Neuronal stem cell (in vitro differentiated cells): Measurements from ENCODE around the gene STH.
"Not testable (repeated sequence)": the region's sequence is repeated elsewhere in the genome, so short reads cannot be mapped to it uniquely, and the experiment has no call there.

ENCODE experiments used
- DNase-seq: peaks from one replicate; pipeline ENCODE4 v3.0.0-alpha.2; 2013; ENCODE audit warnings: low spot score
- H2AFZ ChIP-seq: one replicate; pipeline ENCODE4 v1.6.1; 2013; ENCODE audit warnings: mild to moderate bottlenecking, low read length, inconsistent platforms
- H2AK5ac ChIP-seq: 2 replicates; pipeline ENCODE4 v1.6.1; 2013; ENCODE audit warnings: low read depth, mild to moderate bottlenecking, inconsistent platforms, low read length, moderate library complexity, mixed read lengths
- H2BK120ac ChIP-seq: 2 replicates; pipeline ENCODE4 v1.6.1; 2013; ENCODE audit warnings: low read depth, mild to moderate bottlenecking, inconsistent platforms, low read length, moderate library complexity, mixed read lengths
- H2BK12ac ChIP-seq: one replicate; pipeline ENCODE4 v1.6.1; 2013; ENCODE audit warnings: low read length, inconsistent platforms
- H2BK15ac ChIP-seq: 2 replicates; pipeline ENCODE4 v1.6.1; 2013; ENCODE audit warnings: mild to moderate bottlenecking, low read length, inconsistent platforms, mixed read lengths
- H2BK5ac ChIP-seq: one replicate; pipeline ENCODE4 v1.6.1; 2013; ENCODE audit warnings: inconsistent platforms, mild to moderate bottlenecking, low read length, moderate library complexity
- H3K14ac ChIP-seq: one replicate; pipeline ENCODE4 v1.6.1; 2013; ENCODE audit warnings: low read length, inconsistent platforms
- H3K18ac ChIP-seq: 2 replicates; pipeline ENCODE4 v1.6.1; 2013; ENCODE audit warnings: low read length, inconsistent platforms
- H3K23ac ChIP-seq: 2 replicates; pipeline ENCODE4 v1.6.1; 2013; ENCODE audit warnings: low read depth, mild to moderate bottlenecking, mixed read lengths, low read length, inconsistent platforms; ENCODE audit not compliant: poor library complexity
- H3K27ac ChIP-seq: replicated peaks from 3 replicates; pipeline ENCODE4 v1.5.1; 2013; ENCODE audit warnings: low read length, inconsistent platforms
- H3K27me3 ChIP-seq, 3 experiments: 2 replicates each; pipeline ENCODE4 v1.6.1; 2013; ENCODE audit warnings: low read length in 3 of 3, mild to moderate bottlenecking in 2 of 3, inconsistent platforms in 1 of 3, low read depth in 1 of 3, mixed read lengths in 1 of 3, moderate library complexity in 1 of 3; ENCODE audit not compliant: control insufficient read depth in 3 of 3, insufficient read depth in 3 of 3
- H3K36me3 ChIP-seq, 2 donors: replicated peaks in 1 of 2; 2 replicates each; pipeline ENCODE4 v1.6.1; 2013; ENCODE audit warnings: low read length in 2 of 2; ENCODE audit not compliant: control insufficient read depth in 2 of 2, insufficient read depth in 2 of 2
- H3K4ac ChIP-seq: 2 replicates; pipeline ENCODE4 v1.6.1; 2013; ENCODE audit warnings: inconsistent platforms, mild to moderate bottlenecking, low read length, moderate library complexity
- H3K4me1 ChIP-seq, 2 donors: 1 replicate in 1 of 2; 2 replicates in 1 of 2; pipeline ENCODE4 v1.6.1; 2013; ENCODE audit warnings: low read length in 2 of 2, low read depth in 1 of 2; ENCODE audit not compliant: control insufficient read depth in 2 of 2, insufficient read depth in 1 of 2
- H3K4me2 ChIP-seq: one replicate; pipeline ENCODE4 v1.6.1; 2013; ENCODE audit warnings: mild to moderate bottlenecking, low read length, inconsistent platforms; ENCODE audit not compliant: insufficient read depth, poor library complexity, severe bottlenecking
- H3K4me3 ChIP-seq, 2 donors: 2 replicates each; pipeline ENCODE4 v1.5.1; 2013; ENCODE audit warnings: low read length in 2 of 2, mild to moderate bottlenecking in 2 of 2, inconsistent platforms in 1 of 2, moderate library complexity in 1 of 2
- H3K79me1 ChIP-seq: one replicate; pipeline ENCODE4 v1.6.1; 2013; ENCODE audit warnings: low read depth, mild to moderate bottlenecking, inconsistent platforms, low read length, moderate library complexity
- H3K9ac ChIP-seq: one replicate; pipeline ENCODE4 v1.6.1; 2013; ENCODE audit warnings: mild to moderate bottlenecking, low read depth, low read length, inconsistent platforms; ENCODE audit not compliant: poor library complexity
- H3K9me3 ChIP-seq, 2 donors: replicated peaks in 1 of 2; 2 replicates each; pipeline versions ENCODE3 to v1.6.1; 2013; ENCODE audit warnings: low read length in 2 of 2, mild to moderate bottlenecking in 2 of 2, inconsistent platforms in 1 of 2, low read depth in 1 of 2, mixed read lengths in 1 of 2, moderate library complexity in 1 of 2; ENCODE audit not compliant: control insufficient read depth in 2 of 2, insufficient read depth in 1 of 2
- H4K8ac ChIP-seq: one replicate; pipeline ENCODE4 v1.6.1; 2013; ENCODE audit warnings: low read depth, mild to moderate bottlenecking, inconsistent platforms, low read length, moderate library complexity
- H4K91ac ChIP-seq: one replicate; pipeline ENCODE4 v1.6.1; 2013; ENCODE audit warnings: low read length, low read depth, mild to moderate bottlenecking, inconsistent platforms; ENCODE audit not compliant: poor library complexity
- WGBS, 2 donors: extraction: QIAGEN DNeasy Blood & Tissue Kit; methylation state at CpG; one replicate each; pipeline ENCODE4 v1.1.7; 2013; ENCODE audit warnings: missing lambda C conversion rate in 2 of 2, mixed read lengths in 1 of 2; ENCODE audit not compliant: insufficient read length in 2 of 2, insufficient replicate concordance in 1 of 2; ENCODE audit errors: extremely low coverage in 2 of 2; 5-methylcytosine and 5-hydroxymethylcytosine counted together

The STH gene

GRCh38 chr17:45955326-45955725, 43.7 kb upstream of the STH start:
- Histone ChIP-seq H3K4me2 (no peak overlapping the region), H2AFZ (no peak overlapping the region), H2BK120ac (no peak overlapping the region), H4K91ac (no peak overlapping the region), H2BK15ac (no peak overlapping the region), H3K9me3 (no peaks in the 10 kb centered on the region), H3K27me3 (peaks cover 0 to 6% (median 0%) of the 10 kb centered on the region in 3 experiments), H3K4ac (no peak overlapping the region), H3K14ac (no peak overlapping the region), H2BK5ac (no peak overlapping the region), H3K27ac (no peak overlapping the region), H3K18ac (no peak overlapping the region), H3K36me3 (no peaks in the 10 kb centered on the region), H2AK5ac (no peak overlapping the region), H3K4me1 (peaks cover 0 to 3% of the 10 kb centered on the region in 2 donors), H2BK12ac (no peak overlapping the region), H3K79me1 (no peaks in the 10 kb centered on the region), H3K9ac (no peak overlapping the region), H3K4me3 (no peak overlapping the region), H4K8ac (no peak overlapping the region), H3K23ac (no peak overlapping the region)
- WGBS, 2 donors: no CpG with 5 or more reads among the region's 10 CpGs
- DNase-seq: no peak

DNA sequence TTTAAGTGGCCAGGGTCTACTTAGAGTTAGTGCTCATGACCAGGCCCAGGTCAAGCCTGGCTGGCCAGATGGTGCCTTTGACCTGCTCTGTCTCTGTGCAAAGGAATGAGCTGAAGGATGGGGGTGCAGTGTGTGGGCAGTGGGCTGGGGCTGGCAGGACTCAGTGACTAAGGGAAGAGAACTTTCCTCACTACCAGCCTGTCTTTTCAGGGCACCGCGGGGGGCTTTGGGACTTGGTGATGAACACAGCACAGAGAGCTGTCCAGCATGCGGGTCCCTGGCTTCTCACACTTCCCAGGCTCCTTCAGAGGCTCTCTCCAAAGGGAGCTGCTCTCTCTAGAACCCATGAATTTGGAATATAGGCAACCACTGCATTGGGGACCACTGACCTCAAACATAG, 43.0 kb upstream of the STH start:
- no CpG with 5 or more reads among the region's 3 CpGs for WGBS, 2 donors
- no peaks in the 10 kb centered on the region for H3K9me3 ChIP-seq
- no peak overlapping the region for H2BK120ac ChIP-seq
- no peak overlapping the region for H3K14ac ChIP-seq
- peaks cover 0 to 2% (median 0%) of the 10 kb centered on the region in 3 experiments for H3K27me3 ChIP-seq
- no peak overlapping the region for H3K9ac ChIP-seq
- no peak overlapping the region for H3K4me3 ChIP-seq
- H2AFZ ChIP-seq: no peak overlapping the region
- no peaks in the 10 kb centered on the region for H3K79me1 ChIP-seq
- H3K4ac ChIP-seq: no peak overlapping the region
- no peaks in the 10 kb centered on the region for H3K36me3 ChIP-seq
- H2BK5ac ChIP-seq: no peak overlapping the region
- H2BK15ac ChIP-seq: no peak overlapping the region
- no peak overlapping the region for H3K4me2 ChIP-seq
- peaks cover 0 to 3% of the 10 kb centered on the region in 2 donors for H3K4me1 ChIP-seq
- H3K27ac ChIP-seq: no peak overlapping the region
- DNase-seq: no peak
- H4K91ac ChIP-seq: no peak overlapping the region
- H4K8ac ChIP-seq: no peak overlapping the region
- H2AK5ac ChIP-seq: no peak overlapping the region
- no peak overlapping the region for H2BK12ac ChIP-seq
- H3K18ac ChIP-seq: peak overlapping the region; percentile 18
- H3K23ac ChIP-seq: no peak overlapping the region

DNA sequence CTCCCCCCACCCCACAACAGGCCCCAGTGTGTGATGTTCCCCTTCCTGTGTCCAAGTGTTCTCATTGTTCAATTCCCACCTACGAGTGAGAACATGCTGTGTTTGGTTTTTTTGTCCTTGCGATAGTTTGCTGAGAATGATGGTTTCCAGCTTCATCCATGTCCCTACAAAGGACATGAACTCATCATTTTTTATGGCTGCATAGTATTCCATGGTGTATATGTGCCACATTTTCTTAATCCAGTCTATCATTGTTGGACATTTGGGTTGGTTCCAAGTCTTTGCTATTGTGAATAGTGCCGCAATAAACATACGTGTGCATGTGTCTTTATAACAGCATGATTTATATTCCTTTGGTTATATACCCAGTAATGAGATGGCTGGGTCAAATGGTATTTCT, 42.3 kb upstream of the STH start:
- not testable (repeated sequence) for H3K14ac ChIP-seq, DNase-seq, H2AFZ ChIP-seq, H4K8ac ChIP-seq, H3K4ac ChIP-seq, H3K27me3 ChIP-seq, H3K9ac ChIP-seq, H3K4me2 ChIP-seq, H2BK15ac ChIP-seq, H3K36me3 ChIP-seq, H3K4me3 ChIP-seq, H3K4me1 ChIP-seq, H3K18ac ChIP-seq, H2AK5ac ChIP-seq, H3K79me1 ChIP-seq, H3K9me3 ChIP-seq, H2BK12ac ChIP-seq, H3K27ac ChIP-seq, H3K23ac ChIP-seq, H2BK120ac ChIP-seq, H2BK5ac ChIP-seq, H4K91ac ChIP-seq
- no CpG with 5 or more reads among the region's 4 CpGs for WGBS, 2 donors

DNA sequence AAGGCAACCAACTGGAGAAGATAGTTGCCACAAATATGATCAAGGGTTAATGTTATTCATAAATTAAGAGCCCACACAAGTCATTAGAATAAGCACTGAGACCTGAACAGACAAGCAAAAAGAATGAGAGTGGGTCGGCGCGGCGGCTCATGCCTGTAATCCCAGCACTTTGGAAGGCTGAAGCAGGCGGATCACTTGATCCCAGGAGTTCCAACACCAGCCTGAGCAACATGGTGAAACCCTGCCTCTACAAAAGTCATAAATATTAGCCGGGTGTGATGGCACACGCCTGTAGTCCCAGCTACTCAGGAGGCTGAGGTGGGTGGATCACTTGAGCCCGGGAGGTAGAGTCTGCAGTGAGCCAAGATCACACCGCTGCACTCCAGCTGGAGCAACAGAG, 40.7 kb upstream of the STH start:
- DNase-seq: no peak
- H3K9me3 ChIP-seq: no peaks in the 10 kb centered on the region
- peaks cover 0 to 2% (median 0%) of the 10 kb centered on the region in 3 experiments for H3K27me3 ChIP-seq
- no peak overlapping the region for H3K18ac ChIP-seq
- H3K4me1 ChIP-seq: no peaks in the 10 kb centered on the region
- H3K36me3 ChIP-seq: no peaks in the 10 kb centered on the region
- H3K27ac ChIP-seq: no peak overlapping the region
- WGBS, 2 donors: no CpG with 5 or more reads among the region's 9 CpGs
- H2BK15ac ChIP-seq: no peak overlapping the region
- no peak overlapping the region for H3K23ac ChIP-seq
- H2AFZ ChIP-seq: no peak overlapping the region
- H3K4me3 ChIP-seq: no peak overlapping the region
- no peak overlapping the region for H4K8ac ChIP-seq
- no peak overlapping the region for H2BK12ac ChIP-seq
- H4K91ac ChIP-seq: no peak overlapping the region
- H3K79me1 ChIP-seq: no peaks in the 10 kb centered on the region
- no peak overlapping the region for H2BK5ac ChIP-seq
- no peak overlapping the region for H2BK120ac ChIP-seq
- no peak overlapping the region for H3K14ac ChIP-seq
- no peak overlapping the region for H3K4ac ChIP-seq
- no peak overlapping the region for H2AK5ac ChIP-seq
- no peak overlapping the region for H3K4me2 ChIP-seq
- no peak overlapping the region for H3K9ac ChIP-seq
